Measurements from ENCODE around the gene KRTAP11-1. TPM values are rescaled to one million over a fixed set of nuclear protein-coding genes. Genes with fewer than 3 reads are reported as not detected.

Gene KRTAP11-1
- total RNA-seq, 4 donors from 2014 or later: not detected

DNA sequence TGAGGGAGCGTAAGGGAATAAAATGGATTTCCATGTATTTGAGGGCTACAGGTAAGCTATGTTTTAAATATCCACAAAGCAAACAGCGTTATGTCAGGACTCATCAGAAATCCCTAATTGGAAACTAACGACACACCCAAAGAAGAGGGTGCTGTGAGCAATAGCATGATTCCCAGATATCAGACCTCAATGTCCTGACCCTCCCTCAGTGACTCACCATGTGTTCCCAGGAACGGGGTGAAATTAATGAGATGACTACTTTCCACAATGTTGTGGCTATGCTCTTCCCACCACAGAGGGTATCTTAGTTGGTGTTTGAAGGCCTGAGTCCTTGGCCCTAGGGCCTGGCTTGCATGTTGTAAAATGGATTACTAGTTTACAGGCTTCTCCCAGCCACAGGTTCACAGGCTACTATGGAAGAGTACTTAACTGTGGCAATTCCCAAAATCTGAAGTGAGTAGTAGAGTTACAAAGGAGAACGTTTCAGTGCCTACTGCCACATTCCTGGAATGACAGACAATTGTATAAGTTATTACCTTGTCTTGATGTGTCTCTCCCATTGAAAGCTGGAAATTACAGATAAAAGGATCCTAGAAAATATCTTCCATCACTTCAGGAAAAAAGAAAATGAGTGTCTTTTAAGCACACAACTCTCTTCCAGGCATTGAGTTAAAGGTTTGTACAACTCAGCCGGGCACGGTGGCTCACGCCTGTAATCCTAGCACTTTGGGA is 1.7 kb upstream of the KRTAP11-1 start:
- no peak for TF ChIP-seq POLR2A (IDR thresholded peaks at IDR 0.05)
- TF ChIP-seq, protein P1, sequence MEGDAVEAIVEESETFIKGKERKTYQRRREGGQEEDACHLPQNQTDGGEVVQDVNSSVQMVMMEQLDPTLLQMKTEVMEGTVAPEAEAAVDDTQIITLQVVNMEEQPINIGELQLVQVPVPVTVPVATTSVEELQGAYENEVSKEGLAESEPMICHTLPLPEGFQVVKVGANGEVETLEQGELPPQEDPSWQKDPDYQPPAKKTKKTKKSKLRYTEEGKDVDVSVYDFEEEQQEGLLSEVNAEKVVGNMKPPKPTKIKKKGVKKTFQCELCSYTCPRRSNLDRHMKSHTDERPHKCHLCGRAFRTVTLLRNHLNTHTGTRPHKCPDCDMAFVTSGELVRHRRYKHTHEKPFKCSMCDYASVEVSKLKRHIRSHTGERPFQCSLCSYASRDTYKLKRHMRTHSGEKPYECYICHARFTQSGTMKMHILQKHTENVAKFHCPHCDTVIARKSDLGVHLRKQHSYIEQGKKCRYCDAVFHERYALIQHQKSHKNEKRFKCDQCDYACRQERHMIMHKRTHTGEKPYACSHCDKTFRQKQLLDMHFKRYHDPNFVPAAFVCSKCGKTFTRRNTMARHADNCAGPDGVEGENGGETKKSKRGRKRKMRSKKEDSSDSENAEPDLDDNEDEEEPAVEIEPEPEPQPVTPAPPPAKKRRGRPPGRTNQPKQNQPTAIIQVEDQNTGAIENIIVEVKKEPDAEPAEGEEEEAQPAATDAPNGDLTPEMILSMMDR (IDR thresholded peaks at IDR 0.05): no peak
- no peak for DNase-seq

DNA sequence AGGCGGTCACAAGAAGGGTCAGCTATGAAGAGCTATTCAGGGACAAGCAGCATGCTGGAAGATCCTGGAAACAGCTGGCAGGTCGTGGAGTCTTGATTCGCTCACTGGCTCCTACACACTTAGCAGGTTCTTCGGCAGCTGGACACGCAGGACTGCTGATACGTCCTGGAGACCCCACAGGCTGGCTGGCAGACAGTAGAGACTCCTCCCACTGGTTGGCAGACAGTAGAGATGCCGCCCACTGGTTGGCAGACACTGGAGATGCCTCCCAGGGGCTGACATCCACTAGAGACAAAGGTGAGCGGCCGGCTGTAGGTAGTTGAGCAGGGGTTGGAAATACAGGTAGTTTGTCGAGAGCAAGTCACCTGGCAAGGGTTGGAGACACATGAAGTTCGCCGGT is 466 bp downstream of the KRTAP11-1 start:
- no peak for TF ChIP-seq POLR2A (IDR thresholded peaks at IDR 0.05)
- TF ChIP-seq, protein P1 (IDR thresholded peaks at IDR 0.05): no peak

More for the DNA sequence above, 1.7 kb upstream of the KRTAP11-1 start:
- Histone ChIP-seq H3K4me3 (no peak overlapping the region), H3K36me3 (no peaks in the 10 kb centered on the region), H3K4me1 (no peaks in the 10 kb centered on the region), H3K27ac (no peak overlapping the region), H3K9me3 (peaks cover 0 to 7% (median 0%) of the 10 kb centered on the region in 4 donors), H3K27me3 (no peaks in the 10 kb centered on the region)

DNA sequence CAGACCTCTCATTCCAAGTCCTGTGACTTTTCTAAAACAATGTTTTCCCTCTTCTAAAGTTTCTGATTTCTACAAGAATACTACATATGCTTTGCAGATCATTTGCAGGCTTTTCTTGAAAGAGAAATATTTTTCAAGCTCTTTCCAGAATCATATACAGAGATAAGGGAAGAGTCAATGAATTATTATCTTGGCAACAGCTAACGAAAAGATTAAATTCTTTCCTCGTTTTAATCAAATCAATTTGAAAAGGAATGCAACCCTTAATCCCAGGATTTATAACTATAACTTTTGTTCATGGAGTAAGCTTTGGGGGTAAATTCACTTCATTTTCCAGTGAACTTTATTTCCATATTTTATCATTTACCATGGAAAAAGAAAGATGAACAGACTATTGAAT is 6.9 kb downstream of the KRTAP11-1 start:
- TF ChIP-seq POLR2A (IDR thresholded peaks at IDR 0.05): no peak
- TF ChIP-seq, protein P1 (IDR thresholded peaks at IDR 0.05): no peak
- DNase-seq: no peak
- Histone ChIP-seq H3K9me3 (peaks cover 0 to 3% (median 0%) of the 10 kb centered on the region in 4 donors), H3K27ac (no peak overlapping the region), H3K4me3 (no peak overlapping the region), H3K27me3 (no peaks in the 10 kb centered on the region), H3K4me1 (no peaks in the 10 kb centered on the region), H3K36me3 (no peaks in the 10 kb centered on the region)

More for the DNA sequence above, 466 bp downstream of the KRTAP11-1 start:
- Histone ChIP-seq H3K9me3 (peaks cover 0 to 7% (median 0%) of the 10 kb centered on the region in 4 donors), H3K4me1 (no peaks in the 10 kb centered on the region), H3K4me3 (no peak overlapping the region), H3K36me3 (no peaks in the 10 kb centered on the region), H3K27me3 (no peaks in the 10 kb centered on the region), H3K27ac (no peak overlapping the region)
- no peak for DNase-seq

DNA sequence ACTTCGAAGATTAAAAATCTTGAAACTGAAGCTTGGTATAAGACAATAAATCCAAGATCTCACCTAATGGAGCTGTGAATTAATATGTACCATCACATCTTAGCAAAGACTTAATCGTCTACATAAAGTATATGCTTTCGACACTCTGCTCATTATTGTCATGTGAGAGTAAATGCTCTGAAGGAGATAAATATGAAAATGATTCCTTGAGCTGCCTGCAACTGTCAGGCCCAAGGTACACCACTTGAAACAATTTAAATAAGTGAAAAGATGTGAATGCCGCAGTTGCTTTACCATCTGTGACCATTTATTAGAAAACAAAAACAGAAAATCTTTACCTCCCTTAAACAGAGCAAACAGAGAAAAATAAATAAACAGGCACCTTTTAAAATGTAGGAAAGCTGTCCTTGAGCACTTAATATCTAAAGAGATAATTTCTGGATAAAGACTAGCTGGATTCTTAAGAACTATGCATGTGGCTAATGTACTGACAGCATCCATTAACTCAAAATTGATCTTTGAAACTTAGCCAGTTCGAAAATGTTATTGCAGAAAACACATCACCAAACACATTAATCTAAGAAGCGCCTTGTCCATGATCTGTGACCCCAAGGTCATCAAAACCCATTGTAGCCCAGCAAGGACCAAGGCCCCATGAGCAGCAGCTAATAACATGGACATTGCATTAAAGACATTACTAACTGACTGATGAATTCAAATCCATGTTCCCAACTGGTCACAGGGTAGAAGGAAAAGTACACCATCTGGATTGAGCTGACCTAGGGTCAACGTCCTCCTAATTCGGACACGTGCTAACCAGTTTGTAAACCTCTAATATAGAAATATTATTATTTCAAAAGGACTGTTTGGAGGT is 33.5 kb downstream of the KRTAP11-1 start:
- H3K27me3 ChIP-seq: no peaks in the 10 kb centered on the region
- peaks cover 0 to 5% (median 0%) of the 10 kb centered on the region in 4 donors for H3K9me3 ChIP-seq
- no peaks in the 10 kb centered on the region for H3K36me3 ChIP-seq
- H3K4me3 ChIP-seq: no peak overlapping the region
- H3K27ac ChIP-seq: no peak overlapping the region
- DNase-seq: no peak
- TF ChIP-seq, protein P1 (IDR thresholded peaks at IDR 0.05): no peak
- TF ChIP-seq POLR2A (IDR thresholded peaks at IDR 0.05): no peak
- H3K4me1 ChIP-seq: no peaks in the 10 kb centered on the region

DNA sequence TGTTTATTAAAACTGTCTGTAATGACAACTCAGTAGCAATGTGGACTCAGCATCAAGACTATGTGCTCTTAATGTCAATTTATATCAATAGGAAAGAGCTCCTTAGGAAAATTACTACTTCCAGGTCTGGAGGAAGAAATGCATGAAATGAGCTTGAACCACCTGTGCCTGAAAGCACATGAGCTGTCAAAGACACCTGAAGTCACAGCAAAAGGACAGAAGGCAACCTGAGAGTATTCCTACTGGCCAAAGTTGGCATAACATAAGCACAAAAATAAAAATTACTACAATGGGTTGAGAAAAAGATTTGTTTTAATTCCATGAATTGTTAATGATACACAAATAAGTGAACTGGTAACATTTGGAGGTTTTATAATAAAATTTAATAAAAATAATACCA is 38.4 kb downstream of the KRTAP11-1 start:
- no peak for TF ChIP-seq POLR2A (IDR thresholded peaks at IDR 0.05)
- TF ChIP-seq, protein P1 (IDR thresholded peaks at IDR 0.05): no peak

More for the DNA sequence above, 38.4 kb downstream of the KRTAP11-1 start:
- Histone ChIP-seq H3K36me3 (no peaks in the 10 kb centered on the region), H3K4me3 (no peak overlapping the region), H3K27ac (no peak overlapping the region), H3K9me3 (no peaks in the 10 kb centered on the region), H3K27me3 (no peaks in the 10 kb centered on the region), H3K4me1 (no peaks in the 10 kb centered on the region)
- DNase-seq: no peak

All from Peyer's patch (tissue), 4 donors.